GM21390 (cell line): ENCODE measurements around the gene ANOS1.
"Not testable (repeated sequence)": the region's sequence is repeated elsewhere in the genome, so short reads cannot be mapped to it uniquely, and the experiment has no call there.

Experiments
- ATAC-seq: cut with Tn5 transposase; IDR thresholded peaks from one replicate; pipeline ENCODE4 v1.9.1; 2021; ENCODE audit not compliant: unreplicated experiment

The ANOS1 gene

DNA sequence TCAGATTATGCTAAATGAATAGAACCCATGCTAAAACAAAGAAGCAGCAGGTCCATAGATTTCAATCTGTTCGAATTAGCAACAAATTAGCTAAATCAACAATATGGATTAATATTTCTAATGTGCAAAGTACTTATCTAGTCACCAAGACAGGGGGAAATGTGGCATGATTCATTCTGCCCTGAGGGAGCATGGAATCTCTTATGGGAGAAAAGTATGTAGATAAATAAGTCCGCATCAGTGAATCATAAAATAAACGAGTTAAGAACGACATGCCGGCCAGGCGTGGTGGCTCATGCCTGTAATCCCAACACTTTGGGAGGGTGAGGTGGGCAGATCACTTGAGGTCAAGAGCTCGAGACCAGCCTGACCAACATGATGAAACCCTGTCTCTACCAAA lies 102.1 kb downstream of the ANOS1 start:
- ATAC-seq, result no peak

DNA sequence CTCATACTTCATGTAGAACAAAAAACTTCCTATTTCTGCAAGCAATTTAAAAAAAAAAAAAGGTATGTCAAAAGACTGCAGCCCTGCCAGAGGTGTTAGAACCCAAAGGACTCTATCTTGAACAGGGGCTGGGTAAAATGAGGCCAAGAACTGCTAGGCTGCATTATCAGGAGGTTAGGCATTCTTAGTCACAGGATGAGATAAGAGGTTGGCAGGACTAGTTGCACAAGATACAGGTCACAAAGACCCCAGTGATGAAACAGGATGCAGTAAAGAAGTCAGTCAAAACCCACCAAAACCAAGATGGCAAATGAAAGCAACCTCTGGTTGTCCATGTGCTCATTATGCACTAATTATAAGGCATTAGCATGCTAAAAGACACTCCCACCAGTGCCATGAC lies 104.1 kb downstream of the ANOS1 start:
- no peak for ATAC-seq

DNA sequence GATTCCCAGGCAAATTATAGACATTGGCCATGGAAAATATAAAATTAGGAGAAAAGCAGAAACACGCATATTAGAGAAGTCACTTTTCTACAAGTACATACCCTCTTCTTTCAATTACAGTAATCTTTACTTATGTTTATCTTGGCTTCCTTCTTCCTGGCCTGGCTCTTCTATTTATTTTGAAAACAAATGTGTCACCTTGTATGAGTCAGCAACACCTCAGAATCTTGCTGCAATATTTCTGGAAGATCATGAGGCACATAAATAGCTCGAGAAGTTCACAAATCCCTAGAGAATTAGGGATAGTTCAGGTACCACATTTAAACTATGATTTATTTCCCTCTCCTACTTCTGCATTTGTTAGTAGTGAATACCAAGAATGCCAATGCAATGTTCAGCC lies 124.6 kb downstream of the ANOS1 start:
- no peak for ATAC-seq

DNA sequence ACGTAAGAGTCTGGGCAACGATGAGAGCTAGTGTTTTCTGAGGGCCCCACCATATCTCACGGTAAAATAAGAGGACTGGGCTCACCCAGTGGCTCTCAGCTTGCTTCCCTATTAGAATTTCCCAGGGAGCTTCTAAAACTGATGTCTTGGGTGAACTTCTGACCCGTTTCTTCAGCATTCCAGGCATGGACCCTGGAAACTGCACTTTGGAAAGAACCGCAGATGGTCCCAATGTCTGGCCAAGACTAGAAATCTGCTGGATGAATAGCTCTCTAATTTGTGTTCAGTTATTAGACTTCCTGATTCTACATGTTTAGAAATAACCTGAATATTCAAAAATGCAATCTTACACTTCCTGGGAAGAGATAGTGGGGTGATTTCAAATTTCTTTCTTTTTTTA lies 127.8 kb downstream of the ANOS1 start:
- ATAC-seq, result no peak

DNA sequence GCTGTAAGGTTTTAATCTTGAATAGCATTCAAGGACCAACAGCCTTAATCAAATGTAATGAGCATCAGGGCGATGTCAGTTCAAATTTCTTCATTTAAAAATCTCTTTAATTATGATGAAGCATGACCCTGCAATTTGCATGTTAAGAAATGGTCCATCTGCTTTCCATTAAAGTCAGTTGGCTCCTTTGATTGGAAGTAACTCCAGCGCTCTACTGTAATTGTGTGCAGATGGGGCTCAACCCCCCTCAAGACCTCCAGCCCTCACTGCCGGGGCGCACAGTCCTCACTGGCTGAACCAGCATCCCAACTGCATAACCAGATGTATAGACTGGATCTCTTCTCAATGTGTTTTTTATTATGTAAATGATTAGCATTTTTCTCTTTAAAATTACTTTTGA lies 140.4 kb downstream of the ANOS1 start:
- ATAC-seq, result no peak

DNA sequence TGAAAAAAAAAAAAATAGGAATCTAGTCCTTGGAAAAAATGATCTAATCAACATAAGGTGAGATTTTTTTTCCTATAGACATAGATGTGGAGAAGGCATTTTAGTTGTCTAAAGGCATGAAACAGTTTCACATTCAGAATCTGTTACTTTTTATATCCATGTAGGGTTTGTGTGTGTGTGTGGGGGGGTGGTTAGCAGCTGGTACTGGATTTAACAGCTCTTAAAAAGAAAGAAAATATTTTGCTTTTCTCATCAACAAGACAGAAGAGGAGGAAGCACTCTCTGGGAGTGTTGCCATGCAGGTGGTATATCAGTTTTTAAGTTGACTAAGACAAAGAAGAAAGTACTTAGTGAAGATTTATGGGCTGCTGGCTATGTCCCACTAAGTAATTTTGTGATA lies 145.0 kb downstream of the ANOS1 start:
- no peak for ATAC-seq

DNA sequence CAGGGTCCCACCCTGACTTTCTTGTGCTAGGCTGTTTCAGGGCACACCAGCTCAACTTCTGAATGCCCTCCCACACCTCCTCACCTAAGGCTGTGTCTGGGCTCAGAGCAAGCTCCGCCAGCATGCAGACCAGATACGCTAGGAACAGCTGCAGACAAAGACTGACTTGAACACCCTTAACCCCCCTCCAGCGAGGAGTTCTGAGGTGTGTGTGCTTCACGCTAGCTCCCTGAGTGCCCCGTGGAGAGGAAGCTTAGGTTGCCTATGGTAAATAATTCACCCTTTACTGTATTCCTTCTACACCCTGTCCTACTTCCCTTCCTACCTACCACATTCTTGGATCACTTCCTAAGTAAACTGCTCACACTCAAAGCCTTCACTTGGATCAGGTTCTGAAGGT lies 152.3 kb downstream of the ANOS1 start:
- ATAC-seq, result no peak

DNA sequence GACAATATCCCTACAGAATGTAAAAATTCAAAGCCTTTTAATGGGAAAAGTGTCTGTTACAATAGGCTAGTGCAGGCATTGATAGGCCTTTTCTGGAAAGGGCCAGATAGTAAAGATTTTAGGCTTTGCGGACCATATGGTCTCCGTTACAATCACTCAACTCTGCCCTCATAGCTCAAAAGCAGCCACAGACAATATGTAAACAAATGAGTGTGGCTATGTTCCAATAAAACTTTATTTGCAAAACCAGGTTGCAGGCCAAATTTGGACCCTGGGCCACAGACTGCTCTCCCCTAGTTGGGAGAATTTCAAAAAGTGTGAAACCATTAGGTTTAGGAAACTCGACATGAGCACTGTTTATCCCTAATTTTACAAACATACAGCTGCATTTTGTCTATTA lies 155.1 kb downstream of the ANOS1 start:
- ATAC-seq, result no peak

DNA sequence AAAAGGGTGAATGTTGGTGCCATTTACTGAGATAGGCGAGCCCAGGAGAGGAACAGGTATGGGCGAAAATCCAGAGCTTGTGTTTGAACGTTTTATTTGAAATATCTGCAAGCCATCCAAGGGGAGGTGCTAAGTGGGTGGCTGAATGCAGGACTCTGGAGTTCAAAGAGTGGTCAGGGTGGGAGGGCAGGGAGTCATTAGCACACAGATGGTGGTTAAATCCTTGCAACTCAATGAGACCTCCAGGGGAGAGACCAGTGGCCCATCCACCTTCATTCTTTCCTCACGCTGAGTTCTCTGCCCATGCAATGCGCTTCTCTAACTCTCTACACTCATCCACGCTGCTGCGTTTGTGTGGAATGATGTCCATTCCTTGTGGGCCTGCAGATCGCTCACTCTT lies 166.2 kb downstream of the ANOS1 start:
- no peak for ATAC-seq

DNA sequence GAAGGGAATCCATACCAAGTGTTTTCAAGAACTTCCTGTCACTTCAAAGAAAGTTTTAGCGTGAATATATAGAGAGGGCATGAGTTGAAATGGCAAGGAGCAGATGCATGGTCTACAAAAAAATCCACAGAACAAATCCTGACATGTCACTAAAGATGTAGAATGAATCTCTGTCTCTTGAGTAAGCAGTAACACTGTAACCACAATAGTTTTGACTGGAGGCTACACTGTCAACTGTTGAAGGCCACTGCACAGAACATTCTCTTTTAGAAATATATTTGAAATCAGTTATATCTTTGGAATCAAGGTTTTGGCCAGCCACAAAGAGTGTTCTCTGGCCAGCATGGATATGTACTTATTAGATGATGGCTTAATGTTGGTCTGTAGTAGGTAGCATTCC lies 183.5 kb downstream of the ANOS1 start:
- ATAC-seq, result no peak

DNA sequence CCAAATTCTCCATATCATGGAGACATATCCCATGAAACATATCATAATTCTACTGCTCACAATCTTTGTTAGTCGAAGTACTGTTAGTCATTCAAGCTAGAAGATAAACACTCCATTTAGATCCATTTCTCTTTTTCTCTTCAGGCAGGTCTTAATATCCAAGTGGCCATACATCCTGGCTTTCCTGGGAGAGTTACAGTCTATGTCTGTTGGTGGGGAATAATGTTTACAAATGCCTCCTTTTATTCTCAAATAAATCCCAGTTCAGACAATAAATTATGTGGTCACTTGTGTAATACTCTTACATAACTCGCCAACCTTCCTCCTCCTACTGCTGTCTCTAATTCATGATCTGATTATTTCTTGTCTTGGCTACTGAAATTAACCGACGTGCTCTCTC lies 185.2 kb downstream of the ANOS1 start:
- ATAC-seq, result no peak

DNA sequence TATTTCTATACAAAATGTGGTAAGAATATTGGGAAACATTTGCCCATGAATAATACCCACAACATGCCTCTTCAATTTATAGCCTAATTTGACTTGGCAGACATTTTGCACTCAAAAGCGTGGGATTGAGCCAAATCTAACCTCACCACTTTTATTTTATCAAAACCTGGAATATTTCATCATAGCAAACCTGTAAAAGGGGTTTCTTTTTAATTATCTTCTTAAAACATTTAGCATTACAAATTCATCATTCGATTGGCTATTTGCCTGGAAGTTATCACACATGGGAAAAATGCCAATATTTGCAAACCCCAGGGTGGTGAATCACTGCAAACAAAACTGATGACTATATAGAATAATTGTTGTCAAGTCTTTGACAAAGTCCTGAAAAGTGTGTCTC lies 211.1 kb downstream of the ANOS1 start:
- ATAC-seq, result no peak

DNA sequence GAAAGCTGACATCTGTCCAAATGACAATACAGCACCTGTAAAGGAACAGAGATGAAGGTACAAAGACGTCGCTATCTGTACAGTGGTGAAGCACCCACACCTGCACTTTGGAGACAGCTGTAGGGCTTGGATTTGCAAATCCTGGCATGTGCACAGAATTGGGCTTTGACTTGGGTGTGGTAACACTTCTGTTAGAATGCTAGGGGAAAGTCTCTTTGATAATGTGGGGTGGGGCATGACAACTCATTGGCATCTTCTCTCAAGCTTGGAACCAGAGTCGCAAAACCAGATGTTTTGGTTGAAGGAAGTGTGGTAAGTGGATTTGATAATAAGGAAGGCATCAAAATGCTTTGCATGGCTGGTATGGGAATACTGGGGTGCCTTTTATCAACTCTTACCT lies 211.8 kb downstream of the ANOS1 start:
- no peak for ATAC-seq

DNA sequence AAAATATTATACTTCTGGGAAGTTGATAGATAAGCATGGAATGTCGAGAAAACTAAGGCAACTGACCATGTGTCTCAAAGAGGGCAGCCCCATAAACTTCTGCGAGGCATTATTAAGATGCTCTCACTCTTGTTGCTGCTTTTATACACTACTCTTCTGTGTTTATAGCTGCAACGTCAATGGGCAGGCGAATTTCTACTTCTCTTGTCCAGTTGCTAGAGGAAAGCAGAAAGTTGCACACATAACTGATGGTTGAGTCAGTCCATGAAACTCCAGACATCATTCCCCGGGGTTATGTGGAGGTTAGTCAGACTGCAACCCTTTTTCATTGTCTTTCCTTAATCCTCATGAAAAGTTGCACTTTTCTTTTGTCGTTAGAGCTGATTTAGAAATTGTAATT lies 227.5 kb downstream of the ANOS1 start:
- ATAC-seq, result no peak

DNA sequence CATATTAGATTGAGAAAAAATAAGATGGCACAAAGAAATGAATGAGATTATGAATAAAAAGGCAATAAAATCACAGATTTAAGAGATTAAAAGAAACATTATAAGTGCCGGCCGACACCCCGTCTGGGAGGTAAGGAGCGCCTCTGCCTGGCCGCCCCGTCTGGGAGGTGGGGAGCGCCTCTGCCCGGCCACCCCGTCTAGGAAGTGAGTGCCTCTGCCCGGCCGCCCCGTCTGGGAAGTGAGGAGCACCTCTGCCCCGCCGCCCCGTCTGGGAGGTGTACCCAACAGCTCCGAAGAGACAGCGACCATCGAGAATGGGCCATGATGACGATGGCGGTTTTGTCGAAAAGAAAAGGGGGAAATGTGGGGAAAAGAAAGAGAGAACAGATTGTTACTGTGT lies 229.8 kb downstream of the ANOS1 start:
- ATAC-seq, result not testable (repeated sequence)

DNA sequence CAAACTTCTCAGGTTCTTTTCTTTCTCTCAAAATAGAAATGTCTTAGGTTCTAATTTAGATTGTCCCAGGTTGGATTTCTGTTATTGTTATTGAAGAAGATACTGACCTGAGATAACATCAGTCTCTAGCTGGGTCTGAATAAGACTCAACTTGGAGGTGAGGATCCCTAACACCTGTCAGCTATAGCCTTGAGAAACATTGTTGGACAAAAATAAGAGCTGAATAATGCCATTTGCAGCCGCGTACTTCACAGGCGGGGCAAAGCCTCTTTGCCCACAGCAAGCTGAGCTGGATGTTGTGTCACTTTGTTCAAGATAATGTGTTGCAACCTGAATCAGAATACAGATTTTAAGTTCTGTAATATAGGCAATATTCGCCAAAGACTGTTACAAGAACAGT lies 231.7 kb downstream of the ANOS1 start:
- ATAC-seq, result no peak

DNA sequence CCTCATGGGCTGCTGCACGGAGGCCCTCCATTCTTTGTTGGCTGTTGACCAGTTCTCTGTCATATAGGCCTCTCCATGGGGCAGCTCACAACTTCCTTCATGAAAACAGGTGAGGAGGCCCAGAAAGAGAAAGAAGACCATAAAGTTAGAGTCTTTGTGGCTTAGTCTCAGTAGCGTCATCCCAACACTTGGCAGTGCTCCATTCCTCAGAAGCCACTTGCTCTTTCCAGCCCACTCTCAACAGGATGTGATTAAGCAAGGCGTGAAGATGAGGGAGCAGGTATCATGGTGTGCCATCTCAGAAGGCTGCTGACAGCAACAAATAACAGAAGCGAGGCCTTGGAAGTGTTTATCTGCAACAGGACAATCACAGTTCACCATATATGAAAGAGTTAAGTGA lies 236.9 kb downstream of the ANOS1 start:
- ATAC-seq, result not testable (repeated sequence)

DNA sequence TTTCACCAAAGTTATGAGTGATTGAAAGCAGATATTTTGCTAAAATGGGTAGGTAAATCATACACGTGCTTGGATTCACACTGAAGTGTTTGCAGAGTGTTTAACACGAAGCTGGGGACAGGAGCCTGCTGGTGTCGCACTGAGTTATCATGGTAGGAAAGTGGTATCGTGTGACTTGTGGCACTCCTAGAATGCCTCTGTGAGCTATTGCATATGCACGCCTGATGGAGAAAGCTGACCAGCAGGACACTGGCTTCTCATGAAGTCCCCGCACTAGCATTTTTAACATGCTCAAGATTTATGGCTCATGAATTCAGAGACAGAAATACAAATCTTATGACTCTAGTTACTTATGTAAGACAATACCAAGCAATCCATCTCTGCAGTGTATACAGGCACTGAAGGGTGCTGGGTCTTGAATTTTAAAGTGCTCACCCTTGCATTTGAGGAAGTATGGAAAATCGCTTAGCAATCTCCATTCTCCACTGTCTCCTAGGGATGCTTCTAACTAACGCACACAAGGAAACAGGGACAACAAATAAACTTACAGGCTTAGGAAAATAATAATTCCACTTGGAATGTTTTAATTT lies 247.5 kb downstream of the ANOS1 start:
- no peak for ATAC-seq
